ENCODE results near the gene GDPD5.

The GDPD5 gene

DNA sequence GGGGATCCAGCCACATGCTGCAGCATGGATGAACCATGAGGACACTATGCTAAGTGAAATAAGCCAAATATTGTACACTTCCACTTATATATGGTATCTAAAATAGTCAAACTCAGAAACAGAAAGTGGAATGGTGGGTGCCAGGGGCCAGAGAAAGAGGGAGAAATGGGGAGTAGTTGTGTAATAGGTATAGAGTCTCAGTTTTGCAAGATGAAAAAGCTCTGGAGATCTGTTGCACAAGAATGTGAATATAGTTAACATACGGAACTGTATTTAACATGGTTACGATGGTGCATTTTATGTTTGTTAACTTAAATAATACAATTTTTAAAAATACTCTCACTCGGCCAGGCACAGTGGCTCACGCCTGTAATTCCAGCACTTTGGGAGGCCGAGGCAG is 21.2 kb downstream of the GDPD5 start:
- Mint-ChIP-seq H3K27me3 (peaks cover 0 to 6% of the 10 kb centered on the region in 2 donors), H3K9me3 (no peaks in the 10 kb centered on the region), H3K36me3 (no peaks in the 10 kb centered on the region), H3K4me3 (no peak overlapping the region), H3K4me1 (peaks cover 17 to 20% of the 10 kb centered on the region in 2 donors), H3K27ac (no peak overlapping the region)
- DNase-seq: no peak
- ATAC-seq (replicated peaks): no peak

DNA sequence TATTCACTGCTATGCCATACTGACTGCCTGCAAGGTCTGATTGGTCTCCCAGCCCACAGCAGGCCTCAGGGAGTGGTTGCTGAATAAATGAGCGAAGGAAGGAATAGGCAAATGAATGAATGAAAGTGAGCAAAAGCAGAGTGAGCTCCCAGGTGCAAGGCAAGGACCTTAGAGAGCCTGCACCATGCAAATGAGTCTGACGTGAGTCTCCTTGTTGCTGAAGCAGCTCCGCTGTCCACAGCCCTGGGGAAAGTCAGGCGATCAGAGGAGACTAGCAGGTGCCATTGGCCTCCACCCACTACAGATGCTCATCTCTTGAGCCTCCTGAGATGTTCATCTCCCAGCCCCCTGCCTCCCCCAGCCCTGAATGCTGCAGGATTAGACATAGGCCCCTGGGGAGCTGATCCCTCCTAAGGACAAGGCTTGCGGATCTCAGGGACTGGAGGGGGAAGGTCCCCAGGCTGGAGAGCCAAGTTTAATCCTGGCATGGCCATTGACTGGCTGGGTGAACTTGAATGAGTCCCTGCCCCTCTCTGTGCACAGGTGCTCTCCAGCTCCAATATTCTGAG is 22.1 kb downstream of the GDPD5 start:
- ATAC-seq (replicated peaks) (no peak), DNase-seq (no peak)
- no peak overlapping the region for H3K27ac Mint-ChIP-seq
- H3K36me3 Mint-ChIP-seq: no peaks in the 10 kb centered on the region
- H3K9me3 Mint-ChIP-seq: no peaks in the 10 kb centered on the region
- no peak overlapping the region for H3K4me3 Mint-ChIP-seq
- peaks cover 14% of the 10 kb centered on the region in 2 donors for H3K4me1 Mint-ChIP-seq
- H3K27me3 Mint-ChIP-seq: peaks cover 0 to 6% of the 10 kb centered on the region in 2 donors

DNA sequence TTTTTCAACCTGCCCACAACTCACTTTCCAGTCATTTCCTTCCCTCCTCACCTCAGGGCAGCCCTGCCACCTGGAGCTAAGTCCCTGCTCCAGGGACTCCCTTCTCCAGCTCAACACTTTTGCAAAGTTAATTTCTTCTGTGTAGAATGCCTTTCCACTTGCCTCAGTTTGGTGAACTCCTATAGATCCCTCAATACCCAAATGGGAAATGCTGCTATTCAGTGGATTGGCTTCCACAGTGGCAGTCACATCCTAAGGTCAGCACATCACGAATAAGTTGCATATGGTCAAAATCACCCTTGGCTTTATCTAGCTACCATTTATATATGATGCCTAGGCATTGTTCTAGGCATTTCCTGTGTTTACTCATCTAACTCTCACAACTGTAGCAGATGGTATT is 23.6 kb downstream of the GDPD5 start:
- Mint-ChIP-seq H3K4me3 (no peak overlapping the region), H3K4me1 (peaks cover 0 to 2% of the 10 kb centered on the region in 2 donors), H3K27ac (no peak overlapping the region), H3K9me3 (no peaks in the 10 kb centered on the region), H3K27me3 (peaks cover 0 to 6% of the 10 kb centered on the region in 2 donors), H3K36me3 (no peaks in the 10 kb centered on the region)
- ATAC-seq (replicated peaks): no peak
- DNase-seq: no peak

DNA sequence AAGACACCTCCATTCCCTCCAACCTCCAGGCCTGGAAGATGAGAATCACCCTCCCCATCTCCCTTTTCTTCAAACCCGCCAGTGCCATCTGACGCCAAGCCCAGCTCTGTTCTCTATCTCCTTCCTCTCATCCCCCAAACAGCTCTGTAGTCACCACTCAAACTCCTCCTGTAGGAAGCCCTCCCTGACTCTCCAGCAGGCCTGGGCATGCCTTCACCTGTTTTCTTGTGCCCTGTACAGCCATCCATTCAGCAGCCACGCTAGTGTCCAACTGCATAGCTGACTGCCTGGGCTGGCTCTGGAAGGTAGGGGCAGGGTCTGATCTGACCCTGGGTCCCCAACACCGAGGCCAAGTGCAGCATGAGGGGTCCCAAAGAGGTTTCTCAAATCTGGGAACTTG is 25.0 kb downstream of the GDPD5 start:
- no peaks in the 10 kb centered on the region for H3K36me3 Mint-ChIP-seq
- H3K4me1 Mint-ChIP-seq: peaks cover 0 to 2% of the 10 kb centered on the region in 2 donors
- no peak overlapping the region for H3K4me3 Mint-ChIP-seq
- no peak overlapping the region for H3K27ac Mint-ChIP-seq
- no peaks in the 10 kb centered on the region for H3K9me3 Mint-ChIP-seq
- ATAC-seq (replicated peaks) (no peak), DNase-seq (no peak)
- peaks cover 0 to 6% of the 10 kb centered on the region in 2 donors for H3K27me3 Mint-ChIP-seq

DNA sequence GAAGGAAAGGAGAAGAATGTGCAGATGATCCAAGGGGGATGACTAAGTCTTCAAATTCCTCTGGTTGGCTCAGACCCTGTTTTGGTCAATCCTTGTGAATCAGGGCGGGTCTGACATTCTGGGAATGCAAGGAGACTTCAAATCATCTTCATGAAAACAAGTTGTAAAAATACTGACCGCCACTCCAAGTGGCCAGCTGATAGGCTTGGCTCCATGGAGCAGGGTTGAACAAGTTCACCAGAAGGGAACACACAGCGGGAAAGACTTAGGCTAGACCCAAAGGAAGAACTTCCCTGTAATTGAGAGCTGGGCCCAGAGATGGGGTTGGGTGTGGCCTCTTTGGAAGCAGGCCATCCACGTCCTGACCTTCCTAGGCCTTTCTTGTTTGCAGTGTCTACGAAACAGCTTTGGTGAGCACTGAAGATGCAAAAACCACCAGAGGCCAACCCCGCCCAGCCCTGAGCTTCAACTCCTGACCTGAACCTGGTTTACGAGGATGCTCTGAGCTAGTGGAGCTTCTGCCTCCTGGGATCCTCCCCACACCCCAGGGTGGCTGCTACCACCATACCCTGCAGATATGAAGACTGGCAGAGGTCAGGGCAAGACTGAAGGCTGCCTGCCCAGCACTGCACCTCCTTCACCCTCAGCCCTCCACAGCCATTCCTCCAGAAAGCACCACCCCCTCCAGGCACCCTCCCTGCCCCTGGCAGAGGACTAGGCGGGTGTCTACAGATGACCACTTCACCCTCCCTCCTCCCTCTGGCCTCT is 26.1 kb downstream of the GDPD5 start:
- no peak overlapping the region for H3K4me3 Mint-ChIP-seq
- DNase-seq (no peak), ATAC-seq (replicated peaks) (no peak)
- H3K27me3 Mint-ChIP-seq: peaks cover 0 to 6% of the 10 kb centered on the region in 2 donors
- H3K4me1 Mint-ChIP-seq: peaks cover 0 to 2% of the 10 kb centered on the region in 2 donors
- no peaks in the 10 kb centered on the region for H3K9me3 Mint-ChIP-seq
- H3K27ac Mint-ChIP-seq: no peak overlapping the region
- H3K36me3 Mint-ChIP-seq: no peaks in the 10 kb centered on the region

DNA sequence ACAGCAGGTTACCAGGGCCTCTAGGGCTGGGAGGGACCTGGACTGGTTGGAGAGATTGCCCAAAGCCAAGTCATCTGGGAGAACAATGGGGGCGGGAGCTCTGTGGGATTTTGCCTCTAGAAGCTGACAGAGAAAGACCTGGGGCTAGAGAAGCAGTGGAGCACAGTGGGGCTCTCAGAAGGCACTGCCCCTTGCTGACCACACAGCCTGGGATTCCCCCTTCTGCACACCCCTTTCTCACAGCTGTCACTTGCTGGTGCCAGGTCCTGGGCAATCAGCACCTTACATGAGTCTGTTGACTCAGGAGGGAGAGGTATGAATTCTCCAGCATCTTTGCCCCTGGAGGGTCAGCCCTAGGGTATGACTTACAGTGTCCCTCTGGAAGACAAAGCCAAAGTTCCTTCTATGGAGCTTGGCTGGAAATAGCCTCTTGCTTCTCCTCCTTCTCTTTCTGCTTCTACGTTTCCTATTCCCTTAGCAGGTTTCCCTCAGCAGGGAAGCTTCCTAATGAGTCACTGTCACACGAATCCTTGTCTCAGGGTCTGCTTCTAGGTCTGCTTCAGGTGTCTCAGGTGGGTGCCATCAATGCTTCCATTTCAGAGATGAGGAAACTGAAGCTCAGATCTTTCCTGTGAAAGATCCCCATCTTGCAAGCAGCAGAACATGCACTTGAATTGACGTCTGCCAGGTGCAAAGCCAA is 27.0 kb downstream of the GDPD5 start:
- H3K36me3 Mint-ChIP-seq: no peaks in the 10 kb centered on the region
- DNase-seq: no peak
- no peaks in the 10 kb centered on the region for H3K9me3 Mint-ChIP-seq
- peaks cover 0 to 6% of the 10 kb centered on the region in 2 donors for H3K27me3 Mint-ChIP-seq
- no peak overlapping the region for H3K4me3 Mint-ChIP-seq
- no peak for ATAC-seq (replicated peaks)
- H3K4me1 Mint-ChIP-seq: peaks cover 0 to 2% of the 10 kb centered on the region in 2 donors
- no peak overlapping the region for H3K27ac Mint-ChIP-seq

DNA sequence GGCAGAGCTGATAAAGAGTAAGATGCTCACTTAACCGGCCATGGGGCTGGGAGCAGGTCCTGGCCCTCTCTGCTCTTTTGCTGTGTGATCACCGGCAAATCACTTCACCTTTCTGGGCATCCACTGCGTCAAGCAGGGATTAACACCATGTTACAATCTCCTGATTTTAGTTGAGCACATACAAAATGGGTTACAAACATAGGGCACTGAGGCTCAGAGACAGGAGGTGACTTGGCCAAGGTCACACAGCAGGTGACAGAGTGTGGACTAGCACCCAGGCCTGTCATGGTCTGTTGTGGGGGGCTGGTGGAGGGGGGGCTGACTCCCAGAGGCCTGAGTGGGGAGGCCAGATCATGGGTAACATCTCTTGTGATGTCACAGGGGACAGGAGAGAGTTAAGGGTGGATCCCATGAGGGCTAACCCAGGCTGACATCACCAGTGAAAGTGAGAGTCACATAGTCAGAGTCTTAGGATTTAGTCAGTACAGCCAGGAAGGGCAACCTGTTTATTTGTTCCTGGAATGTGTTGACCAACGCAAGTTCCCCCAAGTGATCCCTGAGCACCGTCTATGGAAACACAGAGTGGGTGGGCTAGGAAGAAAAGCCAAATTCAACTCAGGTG is 27.8 kb downstream of the GDPD5 start:
- DNase-seq (no peak), ATAC-seq (replicated peaks) (no peak)
- Mint-ChIP-seq H3K4me3 (no peak overlapping the region), H3K36me3 (no peaks in the 10 kb centered on the region), H3K27ac (no peak overlapping the region), H3K27me3 (peaks cover 0 to 6% of the 10 kb centered on the region in 2 donors), H3K4me1 (no peaks in the 10 kb centered on the region), H3K9me3 (no peaks in the 10 kb centered on the region)

DNA sequence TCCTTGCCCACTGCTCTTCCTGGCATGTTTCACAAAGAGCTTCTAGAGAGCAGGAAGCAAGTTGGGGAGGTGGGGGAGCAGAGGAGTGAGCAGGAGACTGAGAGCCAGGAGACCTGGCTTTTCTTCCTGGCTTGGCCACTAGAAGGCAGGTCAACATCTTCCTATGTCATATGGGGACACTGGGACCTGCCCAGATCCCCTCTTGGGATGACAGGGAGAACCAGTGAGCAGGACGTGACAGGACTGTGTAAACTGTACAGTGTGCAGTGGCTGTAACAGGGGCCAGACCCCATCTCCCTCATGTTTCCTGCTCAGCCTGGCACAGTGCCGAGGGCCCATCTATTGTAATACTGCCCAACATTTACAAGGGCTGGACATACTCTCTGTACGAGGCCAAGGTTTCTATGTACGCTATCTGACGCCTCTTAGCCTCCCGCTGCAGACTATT is 29.4 kb downstream of the GDPD5 start:
- H3K4me3 Mint-ChIP-seq: no peak overlapping the region
- no peaks in the 10 kb centered on the region for H3K36me3 Mint-ChIP-seq
- no peak overlapping the region for H3K27ac Mint-ChIP-seq
- H3K27me3 Mint-ChIP-seq: no peaks in the 10 kb centered on the region
- ATAC-seq (replicated peaks): no peak
- DNase-seq: no peak
- no peaks in the 10 kb centered on the region for H3K9me3 Mint-ChIP-seq
- H3K4me1 Mint-ChIP-seq: peaks cover 5 to 6% of the 10 kb centered on the region in 2 donors

DNA sequence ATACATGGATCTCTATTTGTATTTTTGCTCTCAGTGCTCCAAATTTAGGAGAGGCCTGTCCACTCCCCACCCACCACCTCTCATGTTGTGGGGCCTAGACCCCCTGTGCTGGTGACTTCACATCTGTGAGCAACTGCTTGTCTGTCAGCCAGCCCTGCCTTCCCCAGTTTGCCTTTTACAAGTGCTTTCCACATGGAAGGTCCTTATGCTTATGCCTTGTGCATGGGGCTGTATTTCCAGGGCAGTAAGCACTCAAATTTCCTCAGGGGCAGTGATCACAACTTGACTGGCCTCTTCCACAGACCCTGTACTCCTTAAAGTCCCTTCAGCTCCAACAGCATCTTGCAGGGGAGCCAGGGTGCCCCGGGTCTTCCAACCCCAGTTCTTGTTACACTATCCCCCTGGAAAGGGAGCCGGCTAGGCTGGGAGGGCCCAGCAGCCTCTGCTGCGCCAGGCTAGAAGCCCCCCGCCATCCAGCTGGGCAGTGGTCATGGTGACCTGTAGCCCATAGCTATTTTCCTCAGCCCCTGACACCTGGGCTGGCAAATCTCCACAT is 29.9 kb downstream of the GDPD5 start:
- ATAC-seq (replicated peaks) (no peak), DNase-seq (no peak)
- no peaks in the 10 kb centered on the region for H3K27me3 Mint-ChIP-seq
- H3K36me3 Mint-ChIP-seq: no peaks in the 10 kb centered on the region
- H3K9me3 Mint-ChIP-seq: no peaks in the 10 kb centered on the region
- no peak overlapping the region for H3K27ac Mint-ChIP-seq
- H3K4me3 Mint-ChIP-seq: no peak overlapping the region
- H3K4me1 Mint-ChIP-seq: peaks cover 5 to 6% of the 10 kb centered on the region in 2 donors

DNA sequence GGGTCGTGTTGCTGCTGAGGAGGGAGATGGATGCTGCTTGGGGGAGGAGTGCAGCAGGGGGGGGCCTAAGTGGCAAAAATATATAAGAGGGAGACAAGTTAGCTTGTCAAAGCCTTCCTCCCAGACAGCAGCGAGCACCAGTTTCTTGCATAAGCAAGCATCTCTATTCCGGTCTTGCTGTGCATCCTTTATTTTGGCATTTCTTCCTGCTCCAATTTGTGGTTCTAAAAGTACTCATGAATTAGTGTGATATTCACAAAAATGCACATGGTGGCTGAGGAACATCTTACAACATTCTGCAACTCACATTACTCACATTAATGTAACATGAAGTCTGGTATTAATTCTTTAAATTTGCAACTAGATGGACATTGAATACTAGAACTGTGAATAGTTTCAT is 32.1 kb downstream of the GDPD5 start:
- DNase-seq (no peak), ATAC-seq (replicated peaks) (no peak)
- Mint-ChIP-seq H3K9me3 (no peaks in the 10 kb centered on the region), H3K27me3 (no peaks in the 10 kb centered on the region), H3K36me3 (no peaks in the 10 kb centered on the region), H3K27ac (no peak overlapping the region), H3K4me3 (no peak overlapping the region), H3K4me1 (peaks cover 5 to 6% of the 10 kb centered on the region in 2 donors)

DNA sequence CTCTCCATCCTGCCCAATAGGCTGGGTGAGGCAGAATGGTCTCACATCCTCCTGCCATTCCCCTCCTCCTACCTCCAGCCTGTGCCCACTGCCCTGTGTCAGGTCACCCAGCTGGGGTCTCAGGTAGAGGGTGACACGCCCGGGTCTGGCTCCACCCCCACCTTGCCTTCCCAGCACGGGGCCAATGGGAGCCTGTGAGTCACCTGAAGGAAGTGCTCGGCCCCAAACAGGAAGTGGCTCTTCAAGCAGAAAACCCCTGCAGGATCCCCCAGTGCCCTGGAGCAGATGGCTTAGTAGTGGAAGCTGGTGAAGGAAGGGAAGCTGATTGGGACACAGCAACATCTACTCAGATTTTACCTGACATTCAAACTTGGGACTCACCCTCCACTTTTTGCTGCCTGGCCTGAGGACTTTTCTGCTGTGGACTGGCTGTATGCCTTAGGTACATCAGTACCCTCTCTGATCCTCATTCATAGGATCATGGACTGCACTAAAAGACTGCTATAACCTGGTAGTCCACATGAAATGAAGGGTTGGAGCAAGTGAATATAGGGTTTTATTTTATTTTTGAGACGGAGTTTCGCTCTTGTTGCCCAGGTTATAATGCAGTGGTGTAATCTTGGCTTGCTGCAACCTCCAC is 33.4 kb downstream of the GDPD5 start:
- H3K36me3 Mint-ChIP-seq: no peaks in the 10 kb centered on the region
- no peaks in the 10 kb centered on the region for H3K27me3 Mint-ChIP-seq
- no peaks in the 10 kb centered on the region for H3K9me3 Mint-ChIP-seq
- ATAC-seq (replicated peaks) (peak; percentile 93 to 97), DNase-seq (peak; percentile 39)
- peak overlapping the region; percentile 79 for H3K27ac Mint-ChIP-seq
- H3K4me1 Mint-ChIP-seq: peaks cover 5 to 6% of the 10 kb centered on the region in 2 donors
- H3K4me3 Mint-ChIP-seq: peak overlapping the region; percentile 53 to 63

DNA sequence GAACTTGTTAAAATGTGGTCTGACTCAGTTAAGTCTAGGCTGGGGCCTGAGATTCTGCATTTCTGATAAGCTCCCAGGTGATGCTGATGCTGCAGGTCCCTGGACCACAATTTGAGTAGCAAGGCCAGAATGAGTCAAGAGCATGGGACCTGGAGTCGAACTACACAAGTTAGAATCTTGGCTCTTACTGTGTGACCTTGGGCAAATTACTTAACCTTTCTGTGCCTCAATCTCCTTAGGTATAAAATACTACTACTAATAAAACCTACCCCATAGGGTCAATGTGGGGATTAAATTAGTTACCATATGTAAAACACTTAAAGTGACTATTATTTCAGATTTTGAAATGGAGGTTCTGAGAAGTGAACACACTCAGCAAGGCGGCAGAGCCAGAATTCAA is 34.3 kb downstream of the GDPD5 start:
- H3K9me3 Mint-ChIP-seq: no peaks in the 10 kb centered on the region
- H3K4me3 Mint-ChIP-seq: no peak overlapping the region
- H3K27ac Mint-ChIP-seq: no peak overlapping the region
- H3K4me1 Mint-ChIP-seq: peaks cover 5 to 6% of the 10 kb centered on the region in 2 donors
- ATAC-seq (replicated peaks) (no peak), DNase-seq (no peak)
- no peaks in the 10 kb centered on the region for H3K36me3 Mint-ChIP-seq
- no peaks in the 10 kb centered on the region for H3K27me3 Mint-ChIP-seq

DNA sequence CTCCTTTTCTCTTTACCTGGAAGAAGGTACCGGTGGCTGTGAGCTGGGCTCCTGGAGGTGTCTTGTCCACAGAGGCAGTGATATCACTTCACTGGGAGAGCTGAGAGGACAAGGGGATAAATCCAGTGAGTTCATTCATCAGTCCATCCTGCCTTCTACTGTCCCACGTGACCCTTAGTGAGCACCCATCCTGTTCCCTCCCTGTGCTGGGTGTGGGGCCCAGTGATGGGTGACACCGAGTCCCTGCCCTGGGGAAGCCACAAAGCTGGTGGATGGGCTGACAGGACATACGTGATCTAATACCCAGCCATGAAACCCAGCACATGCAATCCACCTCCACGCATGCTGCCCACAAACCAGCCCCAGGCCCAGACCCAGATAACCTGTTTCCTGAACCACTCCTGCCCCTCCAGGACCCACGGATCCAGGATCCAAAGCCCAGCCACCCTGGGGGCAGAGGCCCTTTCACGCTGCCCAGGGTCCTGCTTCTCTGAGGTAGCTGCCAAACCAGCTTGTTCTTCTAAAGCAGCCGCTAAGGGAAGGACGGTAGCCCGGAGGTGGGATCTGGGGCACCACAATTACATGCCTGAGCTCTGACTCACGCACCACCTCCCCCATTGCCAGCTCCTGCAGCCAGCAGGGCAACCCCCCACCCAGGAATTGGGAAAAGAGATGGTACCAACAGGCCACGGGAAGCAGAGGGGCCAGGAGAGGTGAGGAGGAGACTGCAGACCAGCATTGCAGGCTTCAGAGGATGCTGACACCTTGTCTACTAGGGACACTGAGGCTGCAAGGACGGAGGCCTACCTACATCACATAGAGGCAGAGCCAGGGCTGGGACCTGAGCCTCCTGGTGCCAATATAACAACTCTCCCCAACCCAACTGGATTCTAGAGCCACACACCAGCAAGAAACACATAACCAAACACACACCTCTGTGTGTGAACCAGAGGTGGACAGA is 35.2 kb downstream of the GDPD5 start:
- H3K4me1 Mint-ChIP-seq: peaks cover 5 to 6% of the 10 kb centered on the region in 2 donors
- H3K4me3 Mint-ChIP-seq: no peak overlapping the region
- ATAC-seq (replicated peaks) (no peak), DNase-seq (no peak)
- no peak overlapping the region for H3K27ac Mint-ChIP-seq
- H3K27me3 Mint-ChIP-seq: no peaks in the 10 kb centered on the region
- no peaks in the 10 kb centered on the region for H3K9me3 Mint-ChIP-seq
- no peaks in the 10 kb centered on the region for H3K36me3 Mint-ChIP-seq
